HG02759 (cell line): ENCODE data around the gene NTMT1.

ENCODE experiments used
- ATAC-seq: cut with Tn5 transposase; IDR thresholded peaks from one replicate; pipeline ENCODE4 v1.9.1; 2021; ENCODE audit warnings: mild to moderate bottlenecking, moderate library complexity; ENCODE audit not compliant: unreplicated experiment

The NTMT1 gene

GRCh38 chr9:129673602-129674001, 47.6 kb downstream of the NTMT1 start:
- no peak for ATAC-seq

- ATAC-seq = no peak
These were observed 48.3 kb downstream of the NTMT1 start for GRCh38 chr9:129674229-129674628.

- no peak for ATAC-seq
These were observed 49.7 kb downstream of the NTMT1 start for GRCh38 chr9:129675620-129676019.

- no peak for ATAC-seq
These were observed 50.3 kb downstream of the NTMT1 start for GRCh38 chr9:129676287-129676686.

GRCh38 chr9:129676975-129677374, 51.0 kb downstream of the NTMT1 start:
- ATAC-seq = no peak

- ATAC-seq = no peak
These were observed 51.5 kb downstream of the NTMT1 start for GRCh38 chr9:129677456-129677855.

GRCh38 chr9:129678844-129679243, 52.9 kb downstream of the NTMT1 start:
- no peak for ATAC-seq

GRCh38 chr9:129679537-129679936, 53.6 kb downstream of the NTMT1 start:
- ATAC-seq = no peak

- no peak for ATAC-seq
These were observed 56.0 kb downstream of the NTMT1 start for GRCh38 chr9:129681924-129682323.

- ATAC-seq = no peak
These were observed 56.4 kb downstream of the NTMT1 start for GRCh38 chr9:129682381-129682780.

GRCh38 chr9:129685220-129685932, 59.4 kb downstream of the NTMT1 start:
- no peak for ATAC-seq
